NOMO-1 treated with dmso at 0.1 percent for 144 hours (cell line): ENCODE data around the gene ATP5MK.
"Not testable (repeated sequence)": the region's sequence is repeated elsewhere in the genome, so short reads cannot be mapped to it uniquely, and the experiment has no call there.

Source experiments
- DNase-seq: peaks from one replicate; lab custom pipeline; 2025; ENCODE audit not compliant: unreplicated experiment; lab: John Stamatoyannopoulos, UW

The ATP5MK gene

DNA sequence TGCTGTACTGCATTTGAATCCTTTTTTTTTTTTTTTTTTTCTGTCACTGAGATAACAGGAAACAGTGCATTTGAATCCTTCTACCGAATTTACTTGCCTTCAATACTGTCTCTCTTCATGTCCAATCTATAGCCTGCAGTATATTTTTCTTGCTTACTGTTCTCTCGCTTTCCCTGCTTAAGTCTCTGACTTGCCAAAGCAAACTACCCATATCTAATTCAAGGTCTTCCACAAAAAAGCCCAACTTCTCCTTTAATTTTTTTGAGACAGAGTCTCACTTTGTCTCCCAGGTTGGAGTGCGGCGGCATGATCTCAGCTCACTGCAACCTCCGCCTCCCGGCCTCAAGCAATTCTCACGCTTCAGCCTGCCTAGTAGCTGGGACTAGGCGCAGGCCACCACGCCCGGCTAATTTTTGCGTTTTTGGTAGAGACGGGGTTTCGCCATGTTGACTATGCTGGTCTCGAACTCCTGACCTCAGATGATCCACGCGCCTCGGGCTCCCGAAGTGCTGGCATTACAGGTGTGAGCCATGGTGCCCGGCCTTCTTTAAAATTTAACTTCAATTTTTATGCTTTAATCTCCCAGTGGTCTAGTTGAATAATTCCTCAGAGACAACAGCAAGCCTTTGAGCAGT, 1.0 kb upstream of the ATP5MK start:
- no peak for DNase-seq

DNA sequence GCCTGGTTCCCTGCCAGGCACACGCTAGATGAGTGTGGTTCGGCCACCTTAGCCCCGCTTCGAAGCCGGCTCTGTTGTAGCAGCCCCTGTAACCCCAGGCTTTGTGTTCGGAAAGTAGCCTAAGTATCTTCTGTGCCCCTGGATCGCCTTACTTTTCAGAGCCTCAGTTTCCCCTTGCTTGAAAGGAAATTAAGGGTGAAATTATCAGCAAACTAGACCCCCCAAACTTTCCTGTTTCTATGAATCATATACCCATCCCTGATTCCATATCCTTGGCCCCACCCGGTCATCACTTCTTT, 463 bp upstream of the ATP5MK start:
- DNase-seq: no peak

DNA sequence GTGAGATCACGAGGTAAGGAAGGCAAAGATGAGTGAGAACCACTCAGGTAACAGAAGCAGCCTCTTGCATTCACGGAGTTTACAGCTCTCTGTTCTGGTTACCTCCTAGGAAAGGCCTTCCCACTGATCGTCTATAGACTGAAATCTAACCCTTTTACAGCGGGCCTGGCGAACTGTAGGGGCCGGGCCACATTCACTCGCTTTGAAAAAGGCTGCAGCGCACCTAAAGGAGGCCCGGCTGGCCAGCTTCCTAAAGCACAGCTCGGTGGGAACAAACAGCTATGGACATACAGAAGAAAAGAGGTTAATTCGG, 565 bp downstream of the ATP5MK start:
- DNase-seq: no peak

DNA sequence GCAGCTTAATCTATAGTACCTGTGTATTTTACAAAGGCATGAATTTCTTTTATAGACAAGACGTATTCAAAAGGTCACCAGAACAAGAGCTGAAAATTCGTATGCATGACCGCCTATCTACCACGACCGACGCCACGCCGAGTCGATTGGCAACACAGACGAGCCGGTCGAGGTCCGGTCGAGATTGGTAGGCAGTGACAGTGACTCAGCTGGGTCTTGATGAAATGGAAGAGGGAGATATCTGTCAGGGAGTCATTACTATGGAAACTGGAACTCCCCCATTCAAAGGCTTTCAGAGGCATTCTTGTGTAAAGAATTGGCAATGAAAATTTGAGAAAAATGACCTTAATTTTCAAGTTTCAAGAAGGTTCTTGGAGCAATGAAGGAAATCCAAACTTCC, 2.1 kb downstream of the ATP5MK start:
- no peak for DNase-seq

DNA sequence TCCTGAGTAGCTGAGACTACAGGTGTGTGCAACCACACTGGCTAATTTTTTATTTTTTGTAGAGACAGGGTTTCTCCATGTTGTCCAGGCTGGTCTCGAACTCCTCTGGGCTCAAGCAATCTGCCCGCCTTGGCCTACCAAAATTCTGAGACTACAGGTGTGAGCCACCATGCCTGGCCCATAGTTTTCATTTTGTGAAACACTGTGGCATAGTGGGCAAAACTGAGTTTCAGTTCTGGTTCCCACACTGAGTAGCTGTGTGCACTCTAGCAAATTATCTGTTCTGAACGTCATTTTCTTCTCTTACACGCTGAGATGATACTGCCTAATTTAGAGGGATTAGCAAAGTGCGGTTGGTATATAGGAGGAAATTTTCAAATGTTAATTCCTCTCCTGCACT, 13.5 kb downstream of the ATP5MK start:
- DNase-seq: no peak

DNA sequence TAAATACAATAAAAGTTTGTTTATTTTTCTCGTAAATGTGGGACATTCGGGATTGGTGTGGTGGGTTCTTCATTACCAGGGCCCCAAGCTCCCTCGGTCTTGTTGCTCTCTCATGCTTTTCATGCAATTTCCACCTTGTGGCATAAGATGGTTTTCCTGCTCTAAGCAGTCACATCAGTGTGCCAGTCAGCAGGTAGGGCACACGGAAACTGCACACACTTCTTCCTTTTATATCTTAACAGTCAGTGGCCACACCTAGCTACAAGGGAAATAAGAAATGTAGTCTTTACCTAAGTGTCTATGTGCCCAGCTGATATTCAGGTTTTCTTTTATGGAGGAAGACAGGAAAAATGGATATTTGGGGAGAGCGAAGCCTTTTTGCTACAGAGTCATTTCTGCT, 22.0 kb downstream of the ATP5MK start:
- no peak for DNase-seq

DNA sequence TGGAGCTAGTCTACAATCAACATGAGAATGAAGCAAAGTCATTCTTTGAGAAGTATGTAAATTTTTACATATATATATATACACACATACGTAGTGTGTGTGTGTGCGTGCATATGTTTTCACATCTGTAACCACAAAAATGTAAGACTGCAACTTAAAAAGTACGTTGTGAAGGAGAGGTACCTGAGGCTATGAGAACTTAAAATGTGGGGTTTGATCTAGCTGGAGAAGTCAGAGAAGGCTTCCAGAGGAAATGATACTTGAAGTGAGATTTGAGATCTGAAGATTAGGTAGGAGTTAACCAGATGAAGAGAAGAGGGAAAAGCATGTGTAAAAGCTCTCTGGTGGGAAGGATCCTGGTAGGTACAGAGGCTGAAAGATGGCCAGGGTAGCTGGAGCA, 22.7 kb downstream of the ATP5MK start:
- DNase-seq: no peak

DNA sequence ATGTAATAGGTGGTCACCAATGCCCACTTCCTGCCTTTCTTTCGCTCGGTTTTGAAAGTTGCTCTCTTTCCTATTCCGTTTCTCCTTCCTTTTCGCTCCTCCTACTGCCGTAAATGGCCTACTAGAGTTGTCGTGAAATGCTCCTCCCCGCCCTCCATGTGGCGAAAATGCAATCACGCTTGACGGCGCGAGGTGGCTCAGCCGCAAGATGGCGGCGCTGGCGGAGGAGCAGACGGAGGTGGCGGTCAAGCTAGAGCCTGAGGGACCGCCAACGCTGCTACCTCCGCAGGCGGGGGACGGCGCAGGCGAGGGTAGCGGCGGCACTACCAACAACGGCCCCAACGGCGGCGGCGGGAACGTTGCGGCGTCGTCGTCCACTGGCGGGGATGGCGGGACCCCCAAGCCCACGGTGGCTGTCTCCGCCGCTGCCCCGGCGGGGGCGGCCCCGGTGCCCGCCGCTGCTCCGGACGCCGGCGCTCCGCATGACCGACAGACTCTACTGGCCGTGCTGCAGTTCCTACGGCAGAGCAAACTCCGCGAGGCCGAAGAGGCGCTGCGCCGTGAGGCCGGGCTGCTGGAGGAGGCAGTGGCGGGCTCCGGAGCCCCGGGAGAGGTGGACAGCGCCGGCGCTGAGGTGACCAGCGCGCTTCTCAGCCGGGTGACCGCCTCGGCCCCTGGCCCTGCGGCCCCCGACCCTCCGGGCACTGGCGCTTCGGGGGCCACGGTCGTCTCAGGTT, 28.3 kb downstream of the ATP5MK start, which contains the start of gene TAF5:
TAF5 (plus strand) TSS at position 195 of the 737 bp plus-strand sequence; CDS start at position 209, 14 bp downstream.
- DNase-seq: peak; percentile 99

DNA sequence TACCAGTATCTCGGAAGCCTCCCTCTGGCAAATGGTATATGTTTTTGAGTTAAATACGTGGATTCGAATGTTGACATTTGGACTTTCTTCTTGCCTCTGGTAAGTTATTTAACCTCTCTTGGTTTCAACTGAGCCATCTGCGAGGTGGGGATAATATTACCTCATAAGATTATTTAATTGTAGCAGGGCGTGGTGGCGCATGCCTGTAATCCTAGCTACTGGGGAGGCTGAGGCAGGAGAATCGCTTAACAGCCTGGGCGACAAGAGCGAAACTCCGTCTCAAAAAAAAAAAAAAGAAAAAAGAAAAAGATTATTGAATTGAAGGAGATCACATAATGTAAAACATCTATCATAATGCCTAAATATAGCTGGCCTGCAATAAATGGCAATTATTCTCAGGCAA, 28.9 kb downstream of the ATP5MK start:
- DNase-seq: no peak

DNA sequence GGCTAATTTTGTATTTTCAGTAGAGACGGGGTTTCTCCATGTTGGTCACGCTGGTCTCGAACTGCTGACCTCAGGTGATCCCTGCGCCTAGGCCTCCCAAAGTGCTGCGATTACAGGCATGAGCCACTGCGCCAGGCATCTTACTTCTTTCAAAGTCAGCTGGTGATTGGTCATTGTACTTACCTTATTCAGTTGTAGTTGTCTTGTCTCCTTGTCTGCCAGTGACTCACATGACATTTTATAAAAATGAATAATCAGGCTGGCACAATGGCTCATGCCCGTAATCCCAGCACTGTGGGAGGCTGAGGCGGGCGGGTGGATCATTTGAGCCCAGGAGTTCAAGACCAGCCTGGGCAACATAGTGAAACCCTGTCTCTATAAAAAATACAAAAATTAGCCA, 35.5 kb downstream of the ATP5MK start:
- DNase-seq: not testable (repeated sequence)

DNA sequence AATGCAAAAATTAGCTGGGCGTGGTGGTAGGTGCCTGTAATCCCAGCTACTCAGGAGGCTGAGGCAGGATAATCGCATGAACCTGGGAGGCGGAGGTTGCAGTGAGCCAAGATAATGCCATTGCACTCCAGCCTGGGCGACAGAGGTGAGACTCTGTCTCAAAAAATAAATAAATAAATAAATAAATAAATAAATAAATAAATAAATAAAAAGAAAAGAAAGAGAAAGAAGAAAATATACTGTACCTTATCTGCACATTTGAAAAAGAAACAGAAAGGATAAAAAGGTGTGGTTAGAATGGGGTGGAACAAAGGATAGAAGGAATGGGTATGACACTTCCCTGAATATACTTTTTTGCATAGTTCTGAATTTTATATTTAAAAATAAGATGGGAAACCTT, 36.8 kb downstream of the ATP5MK start:
- DNase-seq: not testable (repeated sequence)

DNA sequence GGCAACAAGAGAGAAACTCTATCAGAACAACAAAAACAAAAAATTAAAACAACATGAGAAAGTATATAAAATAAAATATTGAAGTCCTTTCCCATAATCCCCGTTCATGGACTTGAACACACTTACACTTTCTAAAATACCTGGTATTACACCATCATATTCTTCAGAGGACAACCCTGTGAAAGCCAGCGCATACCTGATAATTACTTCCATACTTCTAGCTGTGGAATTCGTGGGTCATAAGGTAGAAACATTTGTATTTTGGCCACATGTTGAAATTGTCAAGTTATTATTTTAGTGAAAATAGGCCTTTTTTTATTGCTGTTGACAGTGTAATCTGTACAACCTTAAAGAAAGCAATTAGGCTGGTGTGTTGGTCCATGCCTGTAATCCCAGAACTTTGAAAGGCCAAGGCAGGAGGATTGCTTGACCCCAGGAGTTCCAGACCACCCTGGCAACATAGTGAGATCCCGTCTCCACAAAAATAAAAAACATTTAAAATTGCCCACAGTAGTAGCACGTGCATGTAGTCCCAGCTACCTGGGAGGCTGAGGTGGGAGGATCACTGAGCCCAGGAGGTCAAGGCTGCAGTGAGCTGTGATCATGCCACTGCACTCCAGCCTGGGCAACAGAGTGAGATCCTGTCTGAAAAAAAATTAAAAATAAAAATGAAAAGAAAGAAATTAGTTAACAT, 40.2 kb downstream of the ATP5MK start:
- DNase-seq: no peak

DNA sequence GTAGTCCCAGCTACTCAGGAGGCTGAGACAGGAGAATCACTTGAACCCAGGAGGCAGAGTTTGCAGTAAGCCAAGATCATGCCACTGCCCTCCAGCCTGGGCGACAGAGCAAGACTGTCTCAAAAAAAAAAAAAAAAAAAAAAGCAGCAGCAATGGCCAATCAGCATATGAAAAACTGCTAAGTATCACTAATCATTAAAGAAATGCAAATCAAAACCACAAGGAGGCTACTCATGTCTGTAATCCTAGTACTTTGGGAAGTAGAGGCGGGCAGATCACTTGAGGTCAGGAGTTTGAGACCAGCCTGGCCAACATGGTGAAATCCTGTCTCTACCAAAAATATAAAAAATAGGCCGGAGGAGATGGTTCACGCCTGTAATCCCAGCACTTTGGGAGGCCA, 41.7 kb downstream of the ATP5MK start:
- DNase-seq: not testable (repeated sequence)

DNA sequence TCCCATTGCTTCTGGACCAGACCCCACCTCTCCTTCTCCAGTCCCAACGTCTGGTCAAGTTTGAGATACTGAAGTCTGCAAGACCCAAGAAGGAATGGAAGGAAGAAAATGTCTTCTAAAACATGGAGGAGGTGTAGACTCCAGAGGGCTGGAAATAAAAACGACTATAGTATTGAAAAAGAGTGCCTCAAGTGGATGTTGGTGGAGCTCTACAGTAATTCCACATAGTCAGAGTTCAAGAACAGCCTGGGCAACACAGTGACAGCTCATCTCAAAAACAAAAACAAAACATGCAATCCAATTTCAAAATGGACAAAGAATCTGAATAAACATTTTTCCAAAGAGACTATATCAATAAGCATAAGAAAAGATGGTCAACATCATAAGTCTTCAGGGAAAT, 43.0 kb downstream of the ATP5MK start:
- no peak for DNase-seq

DNA sequence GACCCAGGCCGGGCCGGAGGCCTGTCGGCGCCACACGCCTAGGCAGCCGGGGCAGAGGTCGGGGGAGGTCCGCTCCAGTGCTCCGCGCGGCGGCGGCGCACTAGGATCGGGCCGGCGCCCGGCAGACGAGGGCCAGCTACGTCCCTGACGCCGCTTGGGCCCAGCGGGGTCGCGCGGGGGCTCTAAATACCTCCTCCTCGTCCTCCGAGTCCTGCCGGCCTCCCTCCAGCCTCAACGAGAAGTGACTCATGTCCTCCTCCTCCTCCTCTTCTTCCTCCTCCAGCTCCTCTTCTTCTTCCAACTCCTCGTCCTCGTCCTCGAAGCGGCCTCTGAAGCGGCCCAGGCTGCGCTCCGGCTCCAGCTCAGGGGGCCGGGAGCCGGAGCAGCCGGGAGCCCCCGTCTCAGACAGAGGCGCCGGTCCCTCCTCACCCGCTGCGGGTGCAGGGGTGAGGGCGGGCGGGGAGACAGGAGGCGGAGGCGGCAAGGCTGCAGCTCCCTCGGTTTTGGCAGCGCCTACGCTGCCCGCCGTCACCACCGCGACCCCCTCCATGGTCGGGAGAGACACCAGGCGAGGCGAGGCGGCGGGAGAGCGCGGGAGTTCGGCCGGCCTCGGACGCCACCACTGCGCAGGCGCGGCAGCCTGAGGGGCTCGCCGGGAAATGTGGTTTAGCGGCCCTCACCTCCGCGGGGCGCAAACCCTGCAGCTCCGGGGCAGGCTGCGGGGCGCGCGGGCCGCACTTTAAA, 45.6 kb downstream of the ATP5MK start, which contains the start of gene PCGF6:
PCGF6 (minus strand) TSS at position 624 of the 744 bp plus-strand sequence; CDS start at position 550, 74 bp downstream.
- peak; percentile 45 for DNase-seq

DNA sequence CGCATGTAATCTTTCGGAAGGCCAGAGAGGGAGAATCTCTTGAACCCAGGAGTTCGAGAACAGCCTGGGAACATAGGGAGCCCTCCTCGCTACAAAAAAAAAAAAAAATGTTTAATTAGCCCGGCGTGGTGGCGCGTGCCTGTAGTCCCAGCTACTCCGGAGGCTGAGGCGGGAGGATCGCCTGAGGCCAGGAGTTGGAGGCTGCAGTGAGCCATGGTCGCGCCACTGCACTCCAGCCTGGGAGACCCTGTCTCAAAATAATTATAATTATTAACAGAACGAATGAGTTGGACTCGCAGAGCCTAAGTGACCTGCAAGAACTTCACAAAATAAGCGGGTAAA, 46.1 kb downstream of the ATP5MK start:
- no peak for DNase-seq
